Esophagus mucosa (tissue), 1 donor: ENCODE measurements around the gene ATOH8. TPM values are rescaled to one million over a fixed set of nuclear protein-coding genes. Genes with fewer than 3 reads are reported as not detected.

Source experiments
- ATAC-seq: fragments of 200-7000 bp; cut with Tn5 transposase; one replicate; pipeline ENCODE4 v1.9.1; 2020
- total RNA-seq: library from RNA; stranded (reverse); gene quantifications from one replicate; pipeline ENCODE4 v1.2.4, GENCODE V29; 2023
- donor health status: DM: yes; HTN: yes; CAD: no.

ATOH8 gene
- total RNA-seq, 1 donor from 2014 or later, result 1.2 TPM

- no peak for ATAC-seq
Observed at GRCh38 chr2:85787282-85787980, 33.6 kb downstream of the ATOH8 start.

- ATAC-seq, result no peak
Observed at GRCh38 chr2:85787981-85788340, 34.2 kb downstream of the ATOH8 start.

GRCh38 chr2:85788603-85789002 lies 34.8 kb downstream of the ATOH8 start:
- ATAC-seq, result no peak

GRCh38 chr2:85789271-85789670 lies 35.5 kb downstream of the ATOH8 start:
- no peak for ATAC-seq

- ATAC-seq, result no peak
Observed at GRCh38 chr2:85790032-85790431, 36.2 kb downstream of the ATOH8 start.

GRCh38 chr2:85790499-85791188 lies 36.9 kb downstream of the ATOH8 start:
- ATAC-seq, result no peak

- ATAC-seq, result no peak
Observed at GRCh38 chr2:85791704-85792565, 38.1 kb downstream of the ATOH8 start.

GRCh38 chr2:85792783-85793441 lies 39.1 kb downstream of the ATOH8 start:
- no peak for ATAC-seq

GRCh38 chr2:85793584-85793983 lies 39.8 kb downstream of the ATOH8 start:
- no peak for ATAC-seq

GRCh38 chr2:85794038-85794441 lies 40.2 kb downstream of the ATOH8 start:
- no peak for ATAC-seq

- ATAC-seq, result no peak
Observed at GRCh38 chr2:85794491-85795121, 40.8 kb downstream of the ATOH8 start.

GRCh38 chr2:85795331-85796045 lies 41.7 kb downstream of the ATOH8 start:
- ATAC-seq, result no peak

- no peak for ATAC-seq
Observed at GRCh38 chr2:85796046-85796340, 42.2 kb downstream of the ATOH8 start.

GRCh38 chr2:85796341-85797262 lies 42.8 kb downstream of the ATOH8 start:
- ATAC-seq, result no peak

GRCh38 chr2:85797263-85797660 lies 43.5 kb downstream of the ATOH8 start:
- no peak for ATAC-seq

GRCh38 chr2:85797921-85798320 lies 44.1 kb downstream of the ATOH8 start:
- no peak for ATAC-seq

GRCh38 chr2:85799215-85799956 lies 45.6 kb downstream of the ATOH8 start:
- ATAC-seq, result peak; percentile 85

- no peak for ATAC-seq
Observed at GRCh38 chr2:85800586-85800985, 46.8 kb downstream of the ATOH8 start.

GRCh38 chr2:85801871-85802270 lies 48.1 kb downstream of the ATOH8 start:
- ATAC-seq, result no peak
